K562 (cell line): Measurements from ENCODE around the gene GATM. TPM values are rescaled to one million over a fixed set of nuclear protein-coding genes. Genes with fewer than 3 reads are reported as not detected.

Experiments used
- ATAC-seq: fragments of 200-7000 bp; cut with Tn5 transposase; 3 replicates; pipeline ENCODE4 v1.9.1; 2020; ENCODE audit warnings: moderate library complexity
- BruUV-seq: library from RNA; stranded (reverse); fragments of 400-500 nt; replicated peaks from 2 replicates; lab custom pipeline; 2021; lab: Mats Ljungman, UMichigan
- CTCF ChIA-PET: fragments of 300-600 bp; formaldehyde crosslinking; extraction: SDS; loops from one replicate; lab custom pipeline; 2021; ENCODE audit warnings: low intra/inter-chr PET ratio; lab: Yijun Ruan, JAX
- POLR2A ChIA-PET: fragments of 300-600, 350-650 bp; sonication (Branson Sonifier 250); formaldehyde crosslinking; extraction: SDS; loops from one replicate; lab custom pipeline; 2021; ENCODE audit warnings: antibody characterized with exemption, inconsistent platforms; lab: Yijun Ruan, JAX
- DNase-seq, 4 experiments: peaks; one replicate each; pipeline versions ENCODE4 v3.0.0 to v3.0.0-alpha.2; 2011 to 2018; ENCODE audit warnings: low spot score in 3 of 4, mixed read lengths in 3 of 4; ENCODE audit errors: extremely low read depth in 1 of 4
- FAIRE-seq: peaks from 2 replicates; lab custom pipeline; 2011; peaks lifted over from hg19 to GRCh38; lab: Jason Lieb, UNC
- H2AFZ ChIP-seq: 2 replicates; pipeline ENCODE4 v1.6.0; 2011; ENCODE audit warnings: low read depth, low read length, control low read depth, inconsistent platforms
- H3K27ac ChIP-seq: fragments of 200-600 bp; 3 replicates; pipeline ENCODE4 v1.8.0; 2011; ENCODE audit warnings: low read depth, mild to moderate bottlenecking, control low read depth, inconsistent platforms, low read length, moderate library complexity, mixed read lengths; ENCODE audit errors: extremely low read depth
- H3K27me3 ChIP-seq, 2 experiments: fragments of 300-600 bp in 1 of 2; 2 replicates in 1 of 2; 3 replicates in 1 of 2; pipeline versions ENCODE4 v1.6.0 to v1.8.0; 2011; ENCODE audit warnings: inconsistent platforms in 2 of 2, low read length in 2 of 2, mild to moderate bottlenecking in 1 of 2, mixed read lengths in 1 of 2, moderate library complexity in 1 of 2; ENCODE audit not compliant: control insufficient read depth in 2 of 2, insufficient read depth in 2 of 2
- H3K36me3 ChIP-seq: fragments of 300-600 bp; 3 replicates; pipeline ENCODE4 v1.8.0; 2011; ENCODE audit warnings: mild to moderate bottlenecking, low read length, inconsistent platforms; ENCODE audit not compliant: control insufficient read depth, insufficient read depth
- H3K4me1 ChIP-seq, 2 experiments: fragments of 200-600 bp in 1 of 2; replicated peaks in 1 of 2; 2 replicates in 1 of 2; 3 replicates in 1 of 2; pipeline versions ENCODE4 v1.5.1 to v1.8.0; 2011; ENCODE audit warnings: inconsistent platforms in 2 of 2, low read length in 2 of 2, mild to moderate bottlenecking in 1 of 2, mixed read lengths in 1 of 2, moderate library complexity in 1 of 2; ENCODE audit not compliant: control insufficient read depth in 2 of 2, insufficient read depth in 2 of 2
- H3K4me2 ChIP-seq: 2 replicates; pipeline ENCODE4 v1.6.1; 2011; ENCODE audit warnings: low read length, control low read depth, inconsistent platforms, mixed read lengths; ENCODE audit not compliant: insufficient read depth
- H3K4me3 ChIP-seq: fragments of 200-600 bp; sonication (generic), shearing (Covaris generic); 2 replicates; pipeline ENCODE4 v1.5.1; 2016; ENCODE audit warnings: control low read depth, inconsistent platforms
- H3K79me2 ChIP-seq: fragments of 200-600 bp; 3 replicates; pipeline ENCODE4 v1.8.0; 2011; ENCODE audit warnings: low read length, inconsistent platforms; ENCODE audit not compliant: control insufficient read depth, insufficient read depth
- H3K9ac ChIP-seq, 2 experiments: 2 replicates each; pipeline versions ENCODE4 v1.6.0 to v1.6.1; 2011; ENCODE audit warnings: low read depth in 2 of 2, low read length in 2 of 2, control low read depth in 1 of 2, inconsistent platforms in 1 of 2, mild to moderate bottlenecking in 1 of 2, mixed read lengths in 1 of 2; ENCODE audit not compliant: insufficient read depth in 1 of 2
- H3K9me1 ChIP-seq: one replicate; pipeline ENCODE4 v1.6.0; 2011; ENCODE audit warnings: inconsistent platforms, mild to moderate bottlenecking, low read length, moderate library complexity; ENCODE audit not compliant: control insufficient read depth, insufficient read depth
- H3K9me3 ChIP-seq: replicated peaks from 2 replicates; pipeline ENCODE4 v1.5.1; 2011; ENCODE audit warnings: low read depth, low read length, inconsistent platforms; ENCODE audit not compliant: control insufficient read depth, insufficient read depth
- H4K20me1 ChIP-seq: replicated peaks from 2 replicates; pipeline ENCODE4 v1.6.1; 2011; ENCODE audit warnings: low read length, inconsistent platforms, mixed read lengths; ENCODE audit not compliant: control insufficient read depth, insufficient read depth
- ESRRB ChIP-seq: fragments of 250-450 bp; sonication (Bioruptor Pico); IDR thresholded peaks from 2 replicates; pipeline ENCODE4 v1.5.0; 2020; ENCODE audit warnings: mild to moderate bottlenecking, moderate library complexity, borderline replicate concordance
- PRDM10 ChIP-seq: fragments of 450-650 bp; IDR thresholded peaks from 2 replicates; pipeline ENCODE4 v1.6.1; 2018; ENCODE audit not compliant: partially characterized antibody
- RAD51 ChIP-seq: fragments of 450-650 bp; IDR thresholded peaks from 2 replicates; pipeline ENCODE4 v1.7.1; 2016; ENCODE audit warnings: low read depth, mild to moderate bottlenecking, borderline replicate concordance
- TFE3 ChIP-seq: fragments of 450-650 bp; formaldehyde crosslinking; IDR thresholded peaks from 2 replicates; pipeline ENCODE4 v1.4.0; 2020; ENCODE audit warnings: mild to moderate bottlenecking, mixed read lengths
- ZNF41 ChIP-seq: fragments of 250-450 bp; sonication (Bioruptor Pico); conservative IDR thresholded peaks from 2 replicates; pipeline ENCODE4 v1.4.0; 2020; ENCODE audit warnings: mild to moderate bottlenecking
- WGBS: fragments of 100-300 bp; shearing (Covaris generic); methylation state at CpG from one replicate; pipeline ENCODE4 v1.1.6; 2016; ENCODE audit warnings: low coverage, mixed read lengths; ENCODE audit not compliant: insufficient coverage; ENCODE audit errors: missing lambda C conversion rate; 5-methylcytosine and 5-hydroxymethylcytosine counted together
- in situ Hi-C: fragments of 300-500 bp; cut with MboI; formaldehyde crosslinking; loops from 4 replicates; pipeline ENCODE4 v1.15.0; 2018; ENCODE audit warnings: inconsistent platforms, mixed read lengths
- intact Hi-C: fragments of 100-400 bp; cut with micrococcal nuclease; formaldehyde crosslinking; loops from 2 replicates; pipeline ENCODE4 v1.14.2; 2022
- polyA plus RNA-seq, 8 experiments: library from polyadenylated mRNA; depleted of rRNA in 4 of 8; stranded (reverse) in 5 of 8; unstranded in 3 of 8; fragments of >200 nt; fragmentation: Nextera tagmentation in 2 of 8; fragmentation: Illumina TruSeq in 1 of 8; extraction: Ambion mirVana in 2 of 8; extraction: Trizol in 1 of 8; gene quantifications; 2 replicates each; pipeline versions ENCODE4 v1.2.1 to v1.2.3, GENCODE V29; 2011 to 2014; ENCODE audit warnings: inconsistent platforms in 1 of 8, missing spikeins in 1 of 8
- total RNA-seq, 7 experiments: library from RNA; depleted of rRNA in 6 of 7; stranded (reverse); fragments of >200 nt in 6 of 7; fragmentation: Illumina TruSeq in 2 of 7; extraction: Trizol in 2 of 7; gene quantifications; 2 replicates each; pipeline versions ENCODE4 v1.2.1 to v1.2.3, GENCODE V29; 2011 to 2021; ENCODE audit warnings: low replicate concordance in 1 of 7
- TF ChIP-seq, protein P1 (sequence below): sonication (generic); formaldehyde crosslinking; IDR thresholded peaks from 2 replicates; pipeline ENCODE4 v1.5.0; 2020; ENCODE audit warnings: missing genetic modification reagents
- TF ChIP-seq, protein P2 (sequence below): fragments of 250-450 bp; sonication (Bioruptor Pico); IDR thresholded peaks from 2 replicates; pipeline ENCODE4 v1.5.0; 2022; ENCODE audit warnings: mild to moderate bottlenecking
- TF ChIP-seq, protein P3 (sequence below), 2 experiments: fragments of 450-650 bp in 1 of 2; sonication (generic) in 1 of 2; formaldehyde crosslinking in 1 of 2; IDR thresholded peaks in 1 of 2; conservative IDR thresholded peaks in 1 of 2; 2 replicates each; pipeline versions ENCODE4 v1.6.1 to v1.8.1; 2016 to 2023; ENCODE audit warnings: mild to moderate bottlenecking in 2 of 2, moderate library complexity in 2 of 2, inconsistent platforms in 1 of 2, missing genetic modification reagents in 1 of 2

Gene GATM
- total and polyA plus RNA-seq, 9 of the 15 experiments (the other 6 are each of a cell fraction or from before 2014, with no cell fraction given), result 0.11 to 1.1 (median 0.65) TPM

GRCh38 chr15:45375836-45376235, 2.5 kb downstream of the GATM start:
- in situ Hi-C loops (no loop called here), intact Hi-C loops (no loop called here)
- Histone ChIP-seq H3K4me1 (no peaks in the 10 kb centered on the region), H3K9me1 (no peaks in the 10 kb centered on the region), H2AFZ (no peak overlapping the region), H3K79me2 (no peaks in the 10 kb centered on the region), H4K20me1 (no peaks in the 10 kb centered on the region), H3K4me2 (no peak overlapping the region), H3K9ac (no peak overlapping the region), H3K27me3 (peaks cover 11 to 23% of the 10 kb centered on the region in 2 experiments; a peak in 3 of 5 replicates), H3K4me3 (no peak overlapping the region), H3K9me3 (no peaks in the 10 kb centered on the region), H3K27ac (no peak overlapping the region), H3K36me3 (no peaks in the 10 kb centered on the region)
- no TSS peak for BruUV-seq
- DNase-seq (no peak), ATAC-seq (no peak), FAIRE-seq (no peak)
- TF ChIP-seq, protein P1, sequence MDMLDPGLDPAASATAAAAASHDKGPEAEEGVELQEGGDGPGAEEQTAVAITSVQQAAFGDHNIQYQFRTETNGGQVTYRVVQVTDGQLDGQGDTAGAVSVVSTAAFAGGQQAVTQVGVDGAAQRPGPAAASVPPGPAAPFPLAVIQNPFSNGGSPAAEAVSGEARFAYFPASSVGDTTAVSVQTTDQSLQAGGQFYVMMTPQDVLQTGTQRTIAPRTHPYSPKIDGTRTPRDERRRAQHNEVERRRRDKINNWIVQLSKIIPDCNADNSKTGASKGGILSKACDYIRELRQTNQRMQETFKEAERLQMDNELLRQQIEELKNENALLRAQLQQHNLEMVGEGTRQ (CRISPR knock-in tag), result no peak
- TF ChIP-seq, protein P2, sequence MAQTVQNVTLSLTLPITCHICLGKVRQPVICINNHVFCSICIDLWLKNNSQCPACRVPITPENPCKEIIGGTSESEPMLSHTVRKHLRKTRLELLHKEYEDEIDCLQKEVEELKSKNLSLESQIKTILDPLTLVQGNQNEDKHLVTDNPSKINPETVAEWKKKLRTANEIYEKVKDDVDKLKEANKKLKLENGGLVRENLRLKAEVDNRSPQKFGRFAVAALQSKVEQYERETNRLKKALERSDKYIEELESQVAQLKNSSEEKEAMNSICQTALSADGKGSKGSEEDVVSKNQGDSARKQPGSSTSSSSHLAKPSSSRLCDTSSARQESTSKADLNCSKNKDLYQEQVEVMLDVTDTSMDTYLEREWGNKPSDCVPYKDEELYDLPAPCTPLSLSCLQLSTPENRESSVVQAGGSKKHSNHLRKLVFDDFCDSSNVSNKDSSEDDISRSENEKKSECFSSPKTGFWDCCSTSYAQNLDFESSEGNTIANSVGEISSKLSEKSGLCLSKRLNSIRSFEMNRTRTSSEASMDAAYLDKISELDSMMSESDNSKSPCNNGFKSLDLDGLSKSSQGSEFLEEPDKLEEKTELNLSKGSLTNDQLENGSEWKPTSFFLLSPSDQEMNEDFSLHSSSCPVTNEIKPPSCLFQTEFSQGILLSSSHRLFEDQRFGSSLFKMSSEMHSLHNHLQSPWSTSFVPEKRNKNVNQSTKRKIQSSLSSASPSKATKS (CRISPR knock-in tag), result no peak
- TF ChIP-seq TFE3, result peak; percentile 89
- TF ChIP-seq ESRRB (CRISPR knock-in tag), result no peak
- TF ChIP-seq, protein P3, sequence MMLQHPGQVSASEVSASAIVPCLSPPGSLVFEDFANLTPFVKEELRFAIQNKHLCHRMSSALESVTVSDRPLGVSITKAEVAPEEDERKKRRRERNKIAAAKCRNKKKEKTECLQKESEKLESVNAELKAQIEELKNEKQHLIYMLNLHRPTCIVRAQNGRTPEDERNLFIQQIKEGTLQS (IDR thresholded peaks at IDR 0.05), result no peak
- TF ChIP-seq, protein P3 (CRISPR knock-in tag; conservative IDR thresholded peaks at IDR 0.05), result no peak
- peak; percentile 56; the same call in 1 of the 2 replicates for TF ChIP-seq RAD51
- TF ChIP-seq ZNF41 (CRISPR knock-in tag), result no peak
- TF ChIP-seq PRDM10, result no peak
- WGBS, result 16% methylated on average over 3 of the region's 3 CpGs
- POLR2A ChIA-PET, result interaction anchor here (0.6 to 1.9 kb wide), 3 partner anchors 12 to 214 kb away, joined by 3 to 5 read pairs (median 4); no protein-coding TSS in a partner anchor
- CTCF ChIA-PET, result no interaction called here
